NCI-H2227 (cell line): ENCODE measurements around the gene POLR1E.

Experiments
- DNase-seq: peaks from one replicate; lab custom pipeline; 2025; ENCODE audit not compliant: unreplicated experiment; lab: John Stamatoyannopoulos, UW

Gene POLR1E

GRCh38 chr9:37531699-37532098, 46.0 kb downstream of the POLR1E start:
- DNase-seq, result no peak

GRCh38 chr9:37534412-37534811, 48.7 kb downstream of the POLR1E start:
- DNase-seq, result no peak

- DNase-seq, result no peak
These were observed 49.2 kb downstream of the POLR1E start for GRCh38 chr9:37534901-37535300.

GRCh38 chr9:37538099-37538498, 52.4 kb downstream of the POLR1E start:
- no peak for DNase-seq

GRCh38 chr9:37539634-37540033, 53.9 kb downstream of the POLR1E start:
- DNase-seq, result no peak

- no peak for DNase-seq
These were observed 54.9 kb downstream of the POLR1E start for GRCh38 chr9:37540634-37541033.

- no peak for DNase-seq
These were observed 55.7 kb downstream of the POLR1E start for GRCh38 chr9:37541465-37541864.

- no peak for DNase-seq
These were observed 56.7 kb downstream of the POLR1E start for GRCh38 chr9:37542488-37542887.

- DNase-seq, result no peak
These were observed 57.1 kb downstream of the POLR1E start for GRCh38 chr9:37542895-37543294.

- no peak for DNase-seq
These were observed 57.7 kb downstream of the POLR1E start for GRCh38 chr9:37543468-37543867.

GRCh38 chr9:37547328-37547878, 61.7 kb downstream of the POLR1E start:
- DNase-seq, result no peak

GRCh38 chr9:37549527-37549926, 63.8 kb downstream of the POLR1E start:
- DNase-seq, result no peak

GRCh38 chr9:37550781-37551180, 65.0 kb downstream of the POLR1E start:
- DNase-seq, result no peak

GRCh38 chr9:37551468-37551867, 65.7 kb downstream of the POLR1E start:
- no peak for DNase-seq

- DNase-seq, result no peak
These were observed 66.1 kb downstream of the POLR1E start for GRCh38 chr9:37551888-37552287.
